NCI-H774 (cell line): ENCODE data around the gene ZNF580.

Source experiments
- DNase-seq: peaks from one replicate; lab custom pipeline; 2025; lab: John Stamatoyannopoulos, UW

The ZNF580 gene, protein sequence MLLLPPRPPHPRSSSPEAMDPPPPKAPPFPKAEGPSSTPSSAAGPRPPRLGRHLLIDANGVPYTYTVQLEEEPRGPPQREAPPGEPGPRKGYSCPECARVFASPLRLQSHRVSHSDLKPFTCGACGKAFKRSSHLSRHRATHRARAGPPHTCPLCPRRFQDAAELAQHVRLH

DNA sequence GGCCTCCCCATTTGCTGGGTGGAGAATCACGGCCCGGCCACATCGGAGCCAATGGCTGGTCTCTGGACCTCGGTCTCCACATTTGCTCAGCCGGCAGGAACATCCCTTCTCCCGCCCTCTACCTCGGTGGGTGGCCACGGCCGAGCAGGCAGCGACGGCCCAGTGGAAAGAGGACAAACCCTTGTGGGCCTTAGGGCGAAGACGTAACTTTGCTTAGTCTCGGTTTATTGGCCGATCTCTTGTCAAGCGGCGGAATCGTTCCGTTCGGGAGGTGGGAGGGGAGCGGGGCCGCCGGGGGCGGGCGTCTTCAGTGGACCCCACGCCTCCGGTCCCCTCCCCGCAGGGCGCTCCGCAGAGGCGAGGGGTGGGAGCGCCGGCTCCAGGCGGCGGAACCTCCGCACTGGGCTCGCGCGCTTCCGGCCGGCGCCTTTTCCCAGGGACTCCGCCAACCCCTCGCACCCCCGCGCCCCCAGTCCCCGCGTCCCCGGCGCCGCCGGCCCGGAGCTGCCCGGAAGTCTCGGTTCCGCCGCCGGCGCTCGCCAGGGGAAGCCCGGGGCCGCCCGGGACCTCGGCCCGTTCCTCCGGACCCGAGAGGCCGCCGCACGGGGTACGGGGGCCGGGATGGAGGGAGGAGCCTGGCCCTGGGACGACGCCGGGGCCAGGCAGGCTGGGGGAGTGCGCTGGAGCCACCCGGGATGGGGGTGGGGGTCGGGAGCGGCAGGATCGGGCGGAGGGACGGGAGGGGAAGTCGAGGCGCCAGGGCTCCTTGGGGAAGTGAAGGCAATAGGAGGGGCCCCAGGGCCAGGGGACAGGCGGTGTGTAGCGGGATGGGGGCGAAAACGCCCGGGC lies at the start of gene ZNF580:
Gene ZNF580, plus strand, starts transcription at position 426 of the 849 bp plus-strand sequence. CDS start 1,507 bp downstream, outside the sequence.
- peak; percentile 57 for DNase-seq

- no peak for DNase-seq
Measured at GRCh38 chr19:55591555-55591954, 49.2 kb upstream of the ZNF580 start.

DNA sequence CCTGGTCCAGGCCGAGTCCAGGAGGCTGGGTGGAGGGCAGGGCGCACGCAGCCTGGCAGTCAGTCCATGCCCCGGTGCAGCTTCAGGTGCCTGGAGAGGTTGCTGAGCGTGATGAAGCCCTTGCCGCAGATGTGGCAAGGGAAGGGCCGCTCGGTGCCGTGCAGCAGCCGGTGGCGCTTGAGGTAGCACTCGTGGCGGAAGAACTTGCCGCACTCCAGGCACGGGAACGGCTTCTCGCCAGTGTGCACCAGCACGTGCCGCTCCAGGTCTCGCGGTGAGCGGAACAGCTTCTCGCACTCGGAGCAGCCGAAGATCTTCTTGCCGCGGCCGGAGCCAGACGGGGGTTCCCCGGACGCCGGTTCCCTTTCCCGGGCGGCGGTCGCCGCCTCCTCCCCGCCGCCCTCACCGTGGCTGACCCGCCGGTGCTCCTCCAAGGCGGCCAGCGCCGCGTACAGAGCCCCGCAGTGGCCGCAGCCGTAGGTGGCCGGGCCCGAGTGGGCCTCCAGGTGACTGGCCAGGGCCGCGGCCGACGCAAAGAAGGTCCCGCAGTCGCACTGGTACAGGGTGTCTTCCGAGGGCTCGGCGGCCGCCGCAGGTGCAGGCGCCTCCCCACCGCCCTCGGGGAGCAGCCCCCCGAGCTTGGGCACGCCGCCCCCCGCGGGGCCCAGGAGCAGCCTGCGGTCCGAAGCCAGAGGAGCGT lies 48.3 kb upstream of the ZNF580 start:
- DNase-seq = no peak

- no peak for DNase-seq
Measured at GRCh38 chr19:55593096-55593772, 47.6 kb upstream of the ZNF580 start.

DNA sequence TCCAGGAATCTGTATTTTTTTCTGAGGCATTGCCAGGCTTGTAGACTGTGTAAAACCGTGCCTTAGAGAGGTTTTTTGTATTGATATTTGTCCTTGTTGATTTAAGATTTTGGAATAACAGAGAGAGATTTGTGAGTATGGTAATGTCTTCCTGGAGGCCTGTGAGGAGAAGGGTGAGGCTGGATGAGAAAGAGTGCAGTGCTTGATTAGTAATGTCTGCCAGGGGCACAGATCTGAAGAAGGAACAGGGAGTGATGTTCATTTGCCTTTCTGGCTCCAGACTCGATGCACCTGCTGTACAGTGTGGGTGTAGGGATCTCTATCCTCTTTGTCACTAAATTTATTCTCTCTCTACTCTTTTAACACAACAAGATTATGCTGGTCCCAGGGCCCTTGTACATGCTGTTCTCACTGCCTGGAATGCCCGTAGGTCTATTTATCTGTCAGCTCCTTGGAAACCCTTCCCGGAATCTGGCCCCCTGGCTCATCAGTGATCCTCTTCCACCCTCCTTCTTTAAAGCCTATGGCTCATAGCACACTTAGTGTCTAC lies 45.7 kb upstream of the ZNF580 start:
- DNase-seq = no peak

GRCh38 chr19:55596304-55596703 lies 44.5 kb upstream of the ZNF580 start:
- DNase-seq = no peak

- no peak for DNase-seq
Measured at GRCh38 chr19:55597501-55597921, 43.3 kb upstream of the ZNF580 start.

GRCh38 chr19:55598034-55598433 lies 42.8 kb upstream of the ZNF580 start:
- no peak for DNase-seq

DNA sequence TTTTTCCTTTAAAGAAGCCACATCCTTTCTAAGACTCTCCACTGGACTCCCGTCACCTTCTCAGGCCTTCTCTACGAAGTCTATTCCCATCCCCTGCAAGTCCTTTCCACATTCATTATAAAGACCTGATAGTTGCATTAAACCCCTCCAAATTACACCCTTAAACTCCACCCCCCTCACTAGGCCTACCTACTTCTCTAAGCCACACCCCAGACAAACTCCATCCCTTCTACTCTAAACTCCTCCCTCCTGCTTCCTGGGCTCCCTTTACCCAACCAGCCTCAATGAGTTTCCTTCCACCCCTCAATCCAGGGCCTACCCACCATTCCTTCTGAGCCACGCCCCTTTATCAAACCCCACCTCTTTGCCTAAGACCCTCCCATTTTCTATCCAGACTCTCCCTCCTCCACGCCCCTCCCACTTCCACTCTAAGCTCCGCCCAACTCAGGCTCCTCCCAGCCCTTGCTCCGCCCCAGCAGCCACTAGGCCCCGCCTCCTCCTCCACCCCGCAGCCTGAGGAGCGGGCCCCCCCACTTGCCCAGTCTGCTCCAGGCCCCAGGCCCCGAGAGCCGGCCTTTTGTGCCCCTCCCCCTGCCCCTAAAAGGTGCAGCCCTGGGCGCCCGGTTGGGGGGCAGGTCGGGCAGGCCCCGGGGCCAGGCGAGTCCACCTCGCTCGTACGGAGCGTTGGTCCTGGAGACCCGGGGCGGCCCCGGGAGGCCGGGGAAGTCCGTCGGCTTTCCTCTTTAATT lies 41.9 kb upstream of the ZNF580 start:
- DNase-seq = peak; percentile 92

- peak; percentile 98 for DNase-seq
Measured at GRCh38 chr19:55599468-55599841, 41.3 kb upstream of the ZNF580 start, which contains the start of gene FIZ1. Gene FIZ1 (minus strand): TSS chr19:55599517. CDS start chr19:55597865, 1,652 bp downstream.

DNA sequence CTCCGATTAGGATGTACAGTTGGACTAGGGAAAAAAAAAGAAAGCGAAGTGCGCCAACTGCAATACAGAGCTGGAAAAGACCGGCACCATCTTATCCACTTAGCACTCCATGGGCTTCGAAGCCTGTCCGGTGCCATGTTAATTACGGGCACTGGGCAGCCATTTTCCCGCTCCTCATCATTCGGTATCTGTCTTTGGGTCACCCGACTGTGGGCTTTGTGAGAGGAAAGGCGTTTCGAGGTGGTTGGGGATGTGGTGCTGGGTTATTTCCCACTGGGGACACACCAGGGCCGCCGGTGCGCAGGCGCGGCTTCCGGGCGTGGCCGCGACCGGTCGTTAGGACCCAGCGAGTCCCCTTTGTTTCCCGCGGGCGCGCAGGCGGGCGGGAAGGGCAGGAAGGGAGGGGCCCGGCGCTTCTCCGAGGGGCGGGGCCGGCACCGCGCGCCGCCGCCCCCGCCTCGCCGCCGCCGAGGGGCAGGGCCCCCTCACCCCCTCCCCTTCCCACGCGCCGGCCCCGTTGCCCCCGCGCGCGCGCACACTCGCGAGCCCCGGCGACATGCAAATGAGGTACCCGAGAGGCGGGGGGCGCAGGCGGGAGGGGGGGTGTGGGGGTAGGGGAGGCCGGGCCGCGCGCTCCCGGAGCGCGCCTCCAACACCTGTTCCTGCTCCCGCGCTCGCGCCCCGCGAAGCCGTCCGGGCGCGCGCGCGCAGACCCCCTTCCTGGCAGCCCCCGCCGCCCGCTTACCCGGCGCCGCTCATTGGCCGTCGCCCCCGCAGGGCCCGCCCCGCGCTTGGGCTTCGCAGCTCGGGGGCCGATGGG lies 40.8 kb upstream of the ZNF580 start, which contains the start of gene ZNF524:
Gene ZNF524, plus strand, starts transcription at position 447 of the 820 bp plus-strand sequence. CDS start 1,825 bp downstream, outside the sequence.
- DNase-seq = peak; percentile 89

GRCh38 chr19:55600662-55601028 lies 40.2 kb upstream of the ZNF580 start:
- no peak for DNase-seq

DNA sequence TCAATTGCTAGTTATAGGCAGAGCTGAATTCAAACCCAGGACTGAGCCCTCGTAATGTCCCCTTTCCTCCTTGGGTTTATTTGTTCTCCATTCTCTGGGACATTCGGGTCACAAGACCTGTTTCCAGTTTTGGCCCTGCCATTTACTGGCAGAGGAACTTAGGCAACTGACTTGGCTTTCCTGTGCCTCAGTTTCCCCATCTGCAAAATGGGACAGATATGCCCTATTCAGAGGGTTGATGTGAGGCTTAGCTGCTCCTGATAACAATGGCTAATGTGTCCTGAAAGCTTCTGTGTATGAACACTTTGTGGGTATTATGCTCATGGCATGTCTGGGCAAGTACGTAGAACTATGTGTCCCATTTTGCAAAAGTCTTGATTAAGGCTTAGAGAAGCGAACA lies 39.7 kb upstream of the ZNF580 start:
- no peak for DNase-seq

DNA sequence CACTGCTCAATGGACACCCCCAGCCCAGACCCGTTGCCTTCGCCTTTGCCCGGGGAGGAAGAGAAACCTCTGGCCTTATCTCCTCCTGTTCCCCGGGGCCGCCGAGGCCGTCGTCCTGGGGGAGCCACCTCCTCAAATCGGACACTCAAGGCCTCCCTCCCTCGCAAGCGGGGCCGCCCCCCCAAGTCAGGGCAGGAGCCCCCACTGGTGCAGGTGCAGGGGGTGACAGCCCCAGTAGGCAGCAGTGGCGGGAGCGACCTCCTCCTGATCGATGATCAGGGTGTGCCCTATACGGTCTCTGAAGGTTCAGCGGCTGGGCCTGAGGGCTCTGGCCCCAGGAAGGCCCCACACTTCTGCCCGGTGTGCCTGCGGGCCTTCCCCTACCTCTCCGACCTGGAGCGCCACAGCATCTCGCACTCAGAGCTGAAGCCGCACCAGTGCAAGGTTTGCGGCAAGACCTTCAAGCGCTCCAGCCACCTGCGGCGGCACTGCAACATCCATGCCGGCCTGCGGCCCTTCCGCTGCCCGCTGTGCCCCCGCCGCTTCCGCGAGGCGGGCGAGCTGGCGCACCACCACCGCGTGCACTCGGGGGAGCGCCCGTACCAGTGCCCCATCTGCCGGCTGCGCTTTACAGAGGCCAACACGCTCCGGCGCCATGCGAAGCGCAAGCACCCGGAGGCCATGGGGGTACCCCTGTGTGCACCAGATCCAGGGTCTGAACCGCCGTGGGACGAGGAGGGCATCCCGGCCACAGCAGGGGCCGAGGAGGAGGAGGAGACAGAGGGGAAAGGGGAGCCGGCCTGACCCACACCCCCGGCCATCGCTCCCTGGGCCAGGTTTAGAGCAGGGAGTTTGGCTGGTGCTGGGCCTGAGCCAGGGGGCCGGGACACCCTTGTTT lies 38.4 kb upstream of the ZNF580 start:
- DNase-seq = no peak

GRCh38 chr19:55603115-55603514 lies 37.7 kb upstream of the ZNF580 start:
- DNase-seq = no peak

DNA sequence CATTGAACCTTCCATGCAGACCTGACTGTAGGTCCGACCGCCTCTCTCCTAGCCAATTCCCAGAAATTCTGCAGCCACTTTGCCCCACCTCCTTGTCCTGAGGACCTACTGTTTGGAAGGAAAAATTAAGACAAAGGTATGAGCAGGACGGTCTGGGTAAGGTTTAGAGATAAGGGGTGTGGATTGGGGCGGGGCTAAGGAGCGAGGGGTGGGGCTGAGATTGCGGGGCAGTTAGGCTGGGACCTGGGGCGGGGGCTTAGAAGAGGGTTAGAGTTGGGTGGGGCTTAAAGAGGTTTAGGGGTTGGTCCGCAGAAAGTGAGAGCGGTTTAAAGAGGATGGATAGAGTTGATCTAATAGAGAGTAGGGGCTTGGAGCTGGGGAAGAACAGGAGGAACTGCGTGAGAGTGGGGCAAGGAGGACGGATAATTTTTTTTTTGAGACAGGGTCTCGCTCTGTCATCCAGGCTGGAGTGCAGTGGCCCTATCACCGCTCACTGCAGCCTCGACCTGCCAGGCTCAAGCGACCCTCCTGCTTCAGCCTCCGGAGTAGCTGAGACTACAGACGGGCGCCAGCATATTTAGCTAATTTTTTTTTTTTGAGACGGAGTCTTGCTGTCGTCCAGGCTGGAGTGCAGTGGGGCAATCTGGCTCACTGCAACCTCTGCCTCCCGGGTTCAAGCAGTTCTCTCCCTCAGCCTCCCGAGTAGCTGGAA lies 37.1 kb upstream of the ZNF580 start:
- DNase-seq = no peak

DNA sequence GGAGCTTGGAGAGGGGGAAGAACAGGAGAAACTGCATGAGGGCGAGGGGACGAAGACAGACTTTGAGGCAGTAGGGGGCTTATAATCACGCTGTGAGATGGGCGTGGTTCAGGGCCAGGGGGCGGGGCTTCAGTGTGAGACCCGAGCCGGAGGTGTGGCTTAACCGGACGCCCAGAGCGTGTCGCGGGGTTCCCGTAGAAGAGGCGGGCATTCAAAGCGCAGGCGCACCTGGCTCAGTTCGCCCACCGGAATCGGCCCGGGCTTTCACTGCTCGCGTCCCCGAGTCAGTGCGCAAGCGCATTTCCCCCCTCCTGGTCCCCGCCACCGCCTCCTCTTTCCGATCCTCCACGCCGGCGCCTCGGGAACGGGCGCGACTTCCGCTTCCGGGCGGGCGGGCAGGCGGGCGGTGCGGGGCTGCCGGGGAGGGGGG lies 35.6 kb upstream of the ZNF580 start:
- peak; percentile 97 for DNase-seq
